HG03159 (cell line): ENCODE results near the gene HSPA12B.

Experiments used
- ATAC-seq: cut with Tn5 transposase; IDR thresholded peaks from one replicate; pipeline ENCODE4 v1.9.1; 2021; ENCODE audit warnings: mild to moderate bottlenecking, moderate library complexity; ENCODE audit not compliant: unreplicated experiment

HSPA12B gene

DNA sequence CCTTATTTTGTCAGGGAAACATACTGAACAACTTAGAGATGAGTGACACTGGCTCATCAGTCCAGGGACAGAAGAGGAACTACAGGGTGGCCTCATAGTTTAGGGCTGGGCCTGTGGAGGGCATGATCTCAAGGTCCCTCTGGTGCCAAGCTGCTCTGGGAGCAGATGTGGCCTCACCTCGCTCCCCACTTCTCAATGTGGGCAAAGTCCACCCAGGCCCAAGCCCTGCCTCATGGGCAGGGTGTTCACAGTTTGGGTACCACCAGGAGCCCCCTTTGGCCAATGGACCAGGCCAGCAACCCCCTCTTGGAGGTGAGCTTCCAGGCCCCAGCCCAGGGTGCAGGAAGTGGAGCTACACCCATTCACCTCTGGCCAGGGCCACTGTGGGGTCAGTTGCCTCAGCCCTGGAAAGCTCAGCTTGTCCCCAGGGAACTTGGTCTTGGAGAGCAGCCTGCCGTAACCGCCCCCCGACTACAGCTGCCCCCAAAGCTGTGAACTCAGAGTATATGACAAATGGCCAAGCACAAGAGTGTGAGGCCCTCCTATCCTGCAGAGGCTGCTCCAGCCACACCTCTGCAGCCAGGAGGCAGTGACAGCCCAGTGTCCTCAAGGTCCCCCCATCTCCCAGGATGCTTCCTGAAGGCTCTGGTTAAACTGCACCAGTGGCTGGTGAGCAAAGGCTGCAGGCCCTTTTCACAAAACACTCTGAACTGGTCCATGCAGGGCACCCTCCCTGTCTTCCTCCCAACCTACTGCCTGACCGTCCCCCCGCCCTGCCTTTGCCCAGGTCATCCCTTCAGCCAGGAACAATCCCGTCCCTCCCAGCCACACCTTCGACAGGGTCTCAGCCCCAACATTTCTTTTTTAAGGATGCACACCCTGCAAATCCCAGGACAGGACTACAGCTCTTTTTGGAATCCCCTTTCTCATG is 31.5 kb downstream of the HSPA12B start:
- no peak for ATAC-seq

DNA sequence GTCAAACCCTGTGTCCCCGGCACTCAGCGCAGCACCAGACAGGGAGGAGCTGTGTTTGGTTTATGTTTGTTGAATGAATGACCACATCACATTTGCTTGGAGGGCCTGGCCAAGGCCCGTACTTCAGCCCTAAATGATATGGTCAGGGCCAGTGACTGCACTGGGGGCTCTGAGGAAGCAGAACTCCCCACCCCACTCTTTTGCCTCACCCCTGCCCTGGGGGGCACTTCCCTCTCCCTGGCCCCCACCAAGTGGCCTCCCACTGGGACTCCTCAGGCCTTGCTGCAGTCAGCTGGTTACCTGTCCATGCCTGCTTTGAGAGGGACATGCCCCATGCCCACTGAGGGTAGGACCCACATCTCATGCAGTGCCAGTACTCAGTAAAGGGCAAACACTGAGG is 32.2 kb downstream of the HSPA12B start:
- no peak for ATAC-seq

DNA sequence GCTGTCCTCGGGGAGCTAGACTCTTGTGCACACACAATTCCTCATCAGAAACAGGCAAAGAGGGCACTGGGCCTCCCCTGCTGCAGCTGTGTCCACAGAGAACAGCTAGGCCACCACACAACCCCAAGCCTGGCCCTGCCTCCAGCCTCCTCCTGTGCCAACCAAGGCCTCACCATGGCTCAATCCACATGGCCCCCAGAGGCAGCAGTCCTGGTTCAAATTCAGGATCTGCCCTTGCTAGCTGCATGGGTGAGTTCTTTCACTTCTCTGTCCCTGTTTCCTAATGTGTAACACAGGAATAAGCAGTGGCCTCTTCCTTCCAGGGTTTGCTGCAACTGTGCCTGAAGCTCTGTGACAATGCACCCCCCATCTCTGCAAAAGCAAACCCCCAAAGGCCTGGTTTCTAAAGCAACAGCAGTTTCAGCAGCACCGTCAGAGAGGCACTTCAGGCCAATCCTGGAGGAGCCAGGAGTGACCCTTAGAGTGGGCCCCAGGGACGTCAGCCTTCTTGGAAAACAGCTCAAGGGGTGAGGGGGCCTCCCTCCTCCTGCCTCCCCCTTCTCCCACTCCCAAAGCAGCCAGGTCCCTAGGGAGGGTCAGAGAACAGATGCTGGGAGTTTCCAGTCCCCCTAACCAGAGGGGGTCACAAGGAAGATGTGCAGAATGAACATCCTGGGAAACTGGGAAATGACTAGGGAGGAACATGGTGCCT is 32.8 kb downstream of the HSPA12B start:
- no peak for ATAC-seq

DNA sequence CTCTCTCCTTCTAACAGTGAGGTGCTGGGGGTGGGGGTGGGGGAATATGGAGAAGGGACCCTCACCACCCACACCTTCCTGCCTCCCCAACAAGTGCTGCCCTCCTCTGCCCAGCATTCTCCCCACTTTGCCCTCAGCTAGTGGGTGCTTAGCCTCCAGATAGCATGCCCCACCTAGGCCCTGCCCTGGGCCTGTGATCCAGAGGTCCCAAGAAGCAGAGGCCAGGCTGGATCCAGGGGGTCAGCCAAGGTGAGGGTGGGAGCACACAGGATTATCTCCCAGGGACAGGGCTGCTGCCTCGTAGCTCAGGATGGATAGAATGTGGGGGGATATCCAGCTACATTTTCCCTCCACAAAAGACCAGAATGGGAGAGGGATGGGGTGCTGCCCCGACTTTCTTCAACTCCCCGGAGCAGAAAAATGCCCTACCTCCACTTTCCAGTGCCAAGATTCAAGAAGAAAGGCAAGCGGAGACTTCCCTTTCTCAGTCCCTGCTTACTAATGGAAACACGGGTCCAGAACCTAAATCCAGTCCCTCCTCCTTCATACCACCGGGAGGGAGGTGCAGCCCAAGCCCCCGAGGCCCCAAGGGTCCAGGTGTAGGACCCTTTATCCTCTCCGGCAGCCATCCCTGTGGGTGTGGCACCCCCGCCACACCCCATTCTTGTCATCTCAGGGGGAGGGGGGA is 34.1 kb downstream of the HSPA12B start:
- no peak for ATAC-seq

DNA sequence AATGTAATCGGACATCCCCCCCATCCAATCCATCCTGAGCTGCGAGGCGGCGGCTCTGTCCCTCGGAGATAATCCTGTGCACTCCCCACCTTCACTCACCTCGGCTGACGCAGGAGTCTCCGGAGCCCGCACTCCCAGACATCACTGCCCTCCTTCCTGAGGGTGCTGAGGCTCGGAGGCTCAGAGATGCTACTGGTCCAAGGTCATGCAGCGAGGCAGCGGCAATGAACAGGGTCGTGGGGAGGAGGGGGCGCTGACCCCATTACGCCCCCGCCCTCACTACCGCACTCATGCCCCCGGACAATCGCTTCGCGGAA is 34.6 kb downstream of the HSPA12B start:
- ATAC-seq = peak; percentile 2

DNA sequence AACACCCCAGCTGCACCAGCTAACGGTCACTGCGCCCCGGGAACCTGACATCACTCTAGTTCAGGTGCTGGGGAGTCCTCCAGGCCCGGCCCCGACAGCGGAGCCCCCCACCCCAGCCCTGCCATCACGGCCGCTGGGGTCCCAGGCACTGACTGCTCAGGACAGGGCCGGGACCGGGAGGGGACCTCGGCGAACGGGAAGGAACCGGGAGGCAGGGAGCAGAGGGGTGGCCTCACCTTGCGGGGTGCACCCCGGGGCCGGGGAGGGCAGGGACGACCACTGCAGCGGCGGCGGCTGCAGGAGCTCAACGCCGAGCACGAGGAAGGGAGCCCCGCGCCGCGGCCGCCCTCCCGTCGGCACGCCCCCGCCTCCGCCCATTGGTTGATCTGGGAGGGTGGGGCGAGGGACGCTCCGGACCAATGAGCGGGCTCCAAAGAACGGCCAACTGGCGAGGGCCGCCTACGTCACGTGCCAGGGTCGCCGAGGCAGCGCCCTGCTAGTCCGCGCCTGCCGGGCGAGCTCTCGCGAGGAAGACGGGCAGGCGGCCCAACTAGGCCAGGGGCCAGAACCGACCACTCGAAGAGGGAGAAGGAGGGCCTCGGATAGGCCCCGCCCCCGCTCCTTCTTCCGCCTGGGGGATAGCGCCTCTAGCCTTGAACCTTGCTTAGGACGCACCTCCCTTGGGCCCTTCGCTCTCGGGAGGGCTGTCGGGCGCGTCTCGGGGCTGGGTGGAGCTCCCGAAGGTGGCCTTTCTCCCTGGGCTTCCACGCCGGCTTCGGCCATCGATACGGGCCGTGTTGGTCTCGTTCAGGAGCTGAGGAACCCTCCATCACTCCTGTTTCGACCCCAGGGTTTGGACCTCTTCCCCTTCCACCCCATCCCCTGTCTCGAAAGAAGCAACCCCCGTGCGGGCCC is 35.2 kb downstream of the HSPA12B start, which contains the start of gene ADISSP:
ADISSP (minus strand) TSS at position 327 of the 915 bp plus-strand sequence. CDS start 7,653 bp downstream, outside the sequence.
- ATAC-seq = peak; percentile 90

DNA sequence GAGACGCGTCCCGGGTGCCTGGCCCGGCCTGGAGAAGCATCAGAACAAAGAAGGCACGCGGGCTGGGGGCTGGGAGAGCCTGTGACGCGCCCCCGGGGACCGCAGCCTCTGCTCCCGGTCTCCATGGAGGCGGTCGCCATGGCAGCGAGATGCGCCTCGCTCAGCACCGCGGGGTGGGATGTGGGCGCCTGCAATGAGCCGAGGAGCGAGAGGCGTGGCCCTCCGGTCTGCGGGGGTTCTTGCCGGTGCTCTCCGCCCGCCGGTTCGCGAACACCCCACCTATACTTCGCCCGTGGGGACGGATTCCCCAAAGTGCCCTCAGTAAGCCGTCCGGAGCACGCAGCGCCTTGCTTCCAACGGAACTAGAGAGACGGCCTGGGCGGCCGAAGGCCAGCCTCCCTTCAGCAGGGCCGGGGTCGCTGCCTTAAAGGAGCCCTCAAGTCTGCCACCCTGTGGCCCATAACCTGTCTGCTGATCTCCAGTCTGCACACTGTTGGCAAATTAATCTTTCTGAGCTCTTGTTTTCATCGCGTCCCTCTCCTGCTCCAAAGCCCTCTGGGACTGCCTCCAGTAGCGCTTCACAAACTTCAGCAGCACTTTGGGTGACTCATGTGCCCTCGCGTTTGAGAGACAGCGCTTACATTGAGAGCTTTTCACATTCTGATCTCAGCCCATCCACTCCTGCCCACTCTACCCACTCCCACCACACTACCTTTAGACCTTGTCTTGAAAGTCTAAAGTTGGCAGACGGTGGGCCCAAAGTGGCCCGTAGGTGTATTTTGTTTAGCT is 36.1 kb downstream of the HSPA12B start:
- peak; percentile 41 for ATAC-seq

DNA sequence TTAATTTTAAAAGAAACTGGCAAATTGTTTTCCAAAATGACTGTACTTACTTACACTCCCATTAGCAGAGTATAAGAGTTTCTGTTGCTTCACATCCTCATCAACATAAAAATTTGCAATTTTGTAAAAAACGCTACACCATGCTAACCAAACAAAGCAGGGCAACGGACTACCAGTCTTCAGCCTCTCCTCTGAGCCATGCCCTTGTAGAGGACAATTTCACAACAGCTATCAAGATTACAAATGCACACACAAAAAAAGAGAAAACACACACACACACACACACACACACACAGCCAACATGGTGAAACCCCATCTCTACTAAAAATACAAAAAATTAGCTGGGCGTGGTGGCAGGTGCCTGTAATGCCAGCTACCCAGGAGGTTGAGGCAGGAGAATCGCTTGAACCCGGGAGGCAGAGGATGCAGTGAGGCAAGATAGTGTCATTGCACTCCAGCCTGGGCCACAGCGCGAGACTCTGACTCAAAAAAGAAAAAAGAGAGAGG is 39.1 kb downstream of the HSPA12B start:
- ATAC-seq = no peak

DNA sequence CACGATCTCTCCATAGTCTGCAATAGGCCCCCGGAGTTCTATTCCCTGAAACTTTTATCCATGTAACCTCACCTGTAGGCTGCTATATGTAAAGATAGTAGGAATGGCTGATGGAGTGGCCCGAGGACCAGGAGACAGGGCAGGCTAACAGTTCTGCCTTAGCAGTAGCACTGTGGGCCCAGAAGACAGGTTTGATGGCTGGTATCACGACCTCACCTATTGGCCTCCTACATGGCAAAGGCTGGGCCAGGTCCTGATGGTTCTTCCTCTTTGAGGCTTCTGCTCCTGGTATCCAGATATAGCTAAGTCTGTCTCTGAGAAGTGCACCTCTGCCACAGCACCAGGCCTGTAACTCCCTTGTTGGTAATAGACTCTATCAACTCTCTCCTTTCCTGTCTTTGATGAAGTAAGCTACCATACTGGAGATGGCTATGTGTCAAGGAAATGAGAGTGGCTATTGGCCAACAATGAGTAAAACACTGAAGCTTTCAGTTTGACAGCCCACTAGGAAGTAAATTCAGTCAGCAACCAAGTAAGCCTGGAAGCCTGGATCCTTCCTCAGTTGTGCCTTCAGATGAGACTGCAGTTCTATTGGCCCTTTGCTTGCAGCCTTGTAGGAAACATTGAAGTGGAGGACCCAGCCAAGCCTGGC is 43.1 kb downstream of the HSPA12B start:
- ATAC-seq = no peak

DNA sequence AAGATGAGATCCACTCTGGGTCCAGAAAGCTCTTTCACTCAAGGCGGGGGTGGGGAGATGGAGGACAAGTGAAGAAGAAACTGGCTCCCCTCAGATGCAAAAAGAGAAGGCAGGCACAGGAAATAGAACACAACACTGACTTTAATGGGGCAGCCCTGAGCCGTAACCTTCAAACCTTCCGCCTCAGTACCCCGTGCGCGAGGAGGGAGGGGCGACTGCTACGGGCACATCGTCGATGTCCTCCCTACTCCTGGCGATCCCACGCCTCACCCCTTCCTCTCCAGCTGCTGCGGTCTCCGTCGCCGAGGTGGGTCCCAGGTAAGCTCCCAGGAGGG is 44.9 kb downstream of the HSPA12B start:
- no peak for ATAC-seq

DNA sequence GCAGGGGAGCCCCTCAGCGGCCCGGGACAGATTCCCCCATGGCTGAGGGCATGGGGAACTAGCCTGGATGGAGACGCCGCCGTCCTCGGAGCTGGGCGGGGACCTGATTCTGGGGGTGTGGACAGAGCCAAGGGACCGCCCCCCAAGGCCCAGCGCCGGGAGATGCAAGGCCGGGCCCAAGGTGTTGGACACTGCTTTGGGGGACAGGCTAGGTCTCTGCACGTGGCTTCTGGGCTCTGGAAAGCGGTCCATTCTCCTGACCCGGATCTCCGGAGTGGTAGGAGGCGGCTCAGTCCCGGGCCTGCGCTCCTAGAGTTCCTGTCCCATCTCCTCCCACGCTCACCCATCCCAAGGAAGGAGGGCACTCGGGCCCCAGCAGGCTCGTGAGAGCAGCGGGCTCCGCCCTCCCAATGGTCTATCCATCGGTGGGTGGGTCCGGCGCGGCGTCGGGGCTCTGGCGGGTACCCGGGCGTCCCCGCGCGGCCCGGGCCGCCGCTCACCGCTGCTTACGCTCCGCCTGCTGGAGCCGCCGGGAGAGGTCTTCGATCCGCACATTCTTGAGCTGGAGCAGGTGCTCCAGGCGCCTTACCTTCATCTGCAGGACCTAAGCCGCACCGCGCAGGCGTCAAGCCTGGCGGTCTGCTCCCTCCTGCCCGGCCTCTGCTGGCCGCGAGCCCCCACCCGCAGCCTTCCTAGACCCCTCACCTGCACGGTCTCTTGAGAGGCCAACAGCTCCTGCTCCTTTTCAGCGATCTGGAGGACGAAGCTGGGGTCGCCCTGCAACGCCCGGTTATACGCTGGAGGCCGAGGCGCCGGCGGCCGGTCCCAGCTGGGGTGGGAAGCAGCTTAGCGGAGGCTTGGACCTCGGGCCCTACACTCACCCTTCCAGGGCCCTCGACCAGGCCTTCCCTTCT is 45.5 kb downstream of the HSPA12B start:
- no peak for ATAC-seq

DNA sequence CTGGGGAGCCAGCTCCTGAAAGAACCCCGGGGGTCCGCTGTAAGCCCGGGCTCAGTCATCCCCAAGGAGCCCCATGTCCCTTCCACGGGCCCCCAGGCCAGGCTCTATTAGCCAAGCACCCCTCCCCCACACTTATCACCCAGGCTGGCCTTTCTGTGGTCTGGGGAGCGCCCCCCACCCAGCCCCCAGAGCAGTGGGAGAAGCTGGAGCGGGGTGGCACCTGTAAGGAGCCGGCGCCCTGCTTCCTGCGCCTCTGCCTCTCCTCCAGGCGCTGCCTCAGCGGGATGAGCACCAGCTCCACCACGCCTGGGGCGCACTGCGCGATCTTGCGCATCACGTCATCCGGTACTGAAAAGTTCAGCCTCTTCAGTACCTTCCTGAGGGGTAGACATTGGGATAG is 46.5 kb downstream of the HSPA12B start:
- no peak for ATAC-seq

DNA sequence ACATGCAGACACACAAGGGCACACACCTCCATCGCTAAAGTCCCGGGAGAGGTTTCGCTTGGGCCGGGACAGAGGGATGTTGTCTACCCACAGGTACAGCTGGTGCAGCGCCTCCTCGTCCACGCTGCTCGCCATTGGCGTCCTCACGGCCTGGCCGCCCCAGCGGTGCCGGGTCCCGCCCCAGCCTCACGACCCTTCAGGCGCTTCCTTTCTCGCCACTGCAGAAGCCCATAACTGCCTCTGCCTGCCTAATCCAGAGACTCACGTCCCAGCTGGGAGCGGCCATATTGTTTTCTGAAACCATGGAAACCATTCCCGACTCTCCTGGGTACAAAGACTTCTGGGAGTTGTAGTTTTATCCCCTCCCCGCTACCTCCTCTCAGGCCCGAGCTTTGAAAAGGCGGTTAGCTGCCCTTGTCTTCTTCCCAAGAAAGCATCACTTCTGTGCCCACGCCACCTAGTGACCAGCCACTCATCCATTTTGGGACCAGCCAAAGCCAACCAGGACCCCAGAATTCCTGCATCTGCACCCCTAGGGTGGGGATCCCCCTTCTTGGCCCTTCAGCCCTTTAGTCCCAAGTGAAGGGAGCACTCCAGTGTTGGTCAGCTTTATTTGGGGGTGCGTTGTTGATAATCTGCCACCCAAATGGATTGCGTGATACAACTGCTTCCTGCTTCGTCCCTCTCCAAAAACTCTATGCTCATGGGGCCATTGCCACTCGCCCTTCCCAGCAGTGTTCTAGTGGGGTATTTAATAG is 48.8 kb downstream of the HSPA12B start, which contains the start of gene SPEF1:
SPEF1 (minus strand) TSS at position 296 of the 758 bp plus-strand sequence; CDS start at position 135, 161 bp downstream.
- no peak for ATAC-seq

DNA sequence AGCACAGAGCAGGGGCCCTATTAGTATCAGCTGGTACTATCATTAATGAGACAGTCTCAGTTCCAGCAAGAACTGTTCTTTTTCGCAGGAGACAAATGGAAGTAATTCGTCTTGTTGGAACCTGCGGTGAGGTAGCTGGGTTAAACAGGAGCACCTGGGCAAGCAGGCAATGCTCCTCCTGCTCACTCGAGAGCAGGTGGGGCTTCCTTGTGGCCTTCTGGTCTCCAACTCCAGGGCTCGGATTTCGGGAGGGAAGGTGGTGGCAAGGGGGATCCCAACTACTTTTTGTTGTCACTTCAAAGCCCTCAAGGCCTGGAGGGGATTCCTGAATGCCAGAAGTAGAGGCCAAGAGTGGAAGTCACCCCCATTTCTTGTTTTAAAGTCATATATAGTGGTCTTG is 50.1 kb downstream of the HSPA12B start:
- no peak for ATAC-seq

DNA sequence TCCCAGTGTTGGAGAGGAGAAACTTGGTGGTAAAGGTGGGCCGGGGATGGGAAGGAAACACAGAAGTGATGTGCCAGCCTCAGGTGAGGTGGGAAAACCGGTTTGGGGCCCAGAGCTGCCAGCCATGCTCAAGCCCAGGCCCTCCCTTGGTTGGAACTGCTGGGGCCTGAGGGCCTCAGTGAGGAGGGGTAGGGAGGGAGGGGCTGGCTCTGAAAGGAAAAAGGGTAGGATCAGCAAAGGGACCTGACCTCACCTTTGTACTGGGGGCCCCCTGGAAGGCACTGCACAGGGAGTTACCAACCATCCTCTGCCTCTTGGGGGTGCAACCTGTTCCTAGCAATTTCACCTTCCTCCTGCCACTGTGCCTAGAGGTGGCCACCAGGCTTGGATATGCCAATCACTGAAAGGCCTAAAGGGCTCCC is 50.6 kb downstream of the HSPA12B start:
- ATAC-seq = no peak

DNA sequence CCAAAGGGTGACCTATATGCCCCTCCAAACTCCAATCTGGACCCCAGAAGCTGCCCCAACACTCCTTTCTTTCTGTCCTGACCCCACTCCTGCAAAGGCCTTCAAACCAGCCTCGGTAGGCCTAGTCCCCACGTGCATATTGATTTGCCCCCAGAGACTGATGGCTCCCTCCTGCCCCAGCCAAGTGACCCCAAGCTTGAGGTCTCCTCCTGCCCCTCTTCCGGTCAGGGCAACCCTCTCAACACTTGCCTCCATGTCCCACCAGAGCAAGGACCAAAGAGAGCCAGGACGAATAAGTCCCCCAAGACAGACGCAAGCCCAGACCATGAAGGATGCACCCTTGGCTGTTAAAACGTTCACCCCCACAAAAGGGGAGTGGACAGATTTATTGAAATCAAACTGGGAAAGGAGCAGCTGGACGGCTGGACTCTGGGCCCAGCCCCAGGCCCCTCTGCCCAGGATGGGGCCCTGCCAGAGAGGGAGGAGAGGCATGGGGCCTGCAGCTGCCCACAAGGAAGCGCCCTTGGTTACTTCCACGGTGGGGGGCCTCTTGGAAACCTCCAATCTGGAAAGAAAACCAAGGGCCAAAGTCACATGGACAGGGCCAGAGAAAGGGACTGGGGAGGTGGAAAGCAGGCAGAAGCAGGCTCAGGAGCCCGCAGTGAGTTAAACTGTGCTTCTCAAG is 51.2 kb downstream of the HSPA12B start:
- no peak for ATAC-seq
